Measurements from ENCODE around the gene ZBTB38. TPM values are rescaled to one million over a fixed set of nuclear protein-coding genes. Genes with fewer than 3 reads are reported as not detected.

Gene ZBTB38
- total RNA-seq, 1 experiment from 2014 or later = 38.7 TPM

GRCh38 chr3:141392897-141393734, 24.8 kb downstream of the ZBTB38 start:
- DNase-seq (ENCODE audit: low read depth) = peak; percentile 14
- in situ Hi-C loops (cut with HindIII; ENCODE audit: low pct_unique_long_range_greater_than_20kb, low sequenced_read_pairs) = no loop called here

DNA sequence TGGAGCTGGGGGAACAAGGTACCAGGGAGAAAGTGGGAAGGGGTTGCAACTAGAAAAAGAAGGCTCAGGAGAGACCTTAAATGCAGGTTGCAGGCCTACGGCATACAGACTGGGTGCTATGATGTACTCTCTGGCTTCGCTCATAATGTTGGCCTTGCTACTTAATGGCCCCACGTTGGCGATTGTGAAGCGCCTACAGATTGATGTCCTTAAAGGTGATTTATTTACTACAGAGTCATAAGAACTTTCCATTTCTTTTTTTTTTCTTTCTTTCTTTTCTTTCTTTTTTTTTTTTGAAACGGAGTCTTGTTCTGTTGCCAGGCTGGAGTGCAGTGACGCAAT, 25.4 kb downstream of the ZBTB38 start:
- in situ Hi-C loops (cut with HindIII; ENCODE audit: low pct_unique_long_range_greater_than_20kb, low sequenced_read_pairs) = no loop called here

DNA sequence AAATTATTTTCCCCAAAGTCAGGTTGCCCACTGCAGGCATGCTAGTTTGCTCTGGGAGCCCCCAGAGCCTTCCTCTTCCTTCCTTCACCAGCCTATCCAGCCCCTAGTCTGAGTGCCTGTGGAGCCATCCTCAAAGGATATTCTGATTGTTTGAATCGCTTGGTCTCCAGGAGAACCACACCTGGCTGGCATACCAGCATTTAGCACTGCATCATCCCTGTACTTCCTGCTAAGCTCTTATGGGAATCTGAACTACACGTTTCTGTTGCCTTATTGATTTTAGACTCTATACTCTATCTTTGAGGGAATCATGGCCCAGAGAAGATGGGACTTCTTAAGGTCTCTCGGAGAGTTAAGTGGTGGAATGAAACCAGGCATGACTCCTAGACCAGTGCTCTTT, 26.3 kb downstream of the ZBTB38 start:
- in situ Hi-C loops (cut with HindIII; ENCODE audit: low pct_unique_long_range_greater_than_20kb, low sequenced_read_pairs) = no loop called here
- no peak for DNase-seq (ENCODE audit: low read depth)

More for the DNA sequence above, 25.4 kb downstream of the ZBTB38 start:
- no peak for DNase-seq (ENCODE audit: low read depth)

- in situ Hi-C loops (cut with HindIII; ENCODE audit: low pct_unique_long_range_greater_than_20kb, low sequenced_read_pairs) = no loop called here
- no peak for DNase-seq (ENCODE audit: low read depth)
Measured at GRCh38 chr3:141395005-141395589, 26.8 kb downstream of the ZBTB38 start.

DNA sequence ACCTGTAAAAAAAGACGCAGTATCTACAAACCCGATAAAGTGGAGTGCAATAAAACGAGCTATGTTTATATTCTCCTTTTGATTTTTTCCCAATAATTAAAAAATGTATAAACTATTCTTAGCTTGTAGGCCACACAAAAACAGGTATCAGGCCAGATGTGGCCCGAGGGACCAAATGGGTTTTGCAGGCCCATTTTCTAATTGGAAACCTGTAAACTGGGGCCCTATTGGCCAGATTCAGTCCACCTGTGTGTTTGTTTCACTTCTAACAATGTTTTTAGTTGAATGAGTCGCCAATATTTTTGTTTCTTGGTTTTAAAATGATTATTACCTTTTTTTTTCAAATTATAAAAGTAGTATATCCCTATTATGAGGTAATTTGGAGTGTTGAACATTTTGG, 29.7 kb downstream of the ZBTB38 start:
- DNase-seq (ENCODE audit: low read depth) = no peak
- in situ Hi-C loops (cut with HindIII; ENCODE audit: low pct_unique_long_range_greater_than_20kb, low sequenced_read_pairs) = no loop called here

GRCh38 chr3:141399200-141399599, 30.9 kb downstream of the ZBTB38 start:
- in situ Hi-C loops (cut with HindIII; ENCODE audit: low pct_unique_long_range_greater_than_20kb, low sequenced_read_pairs) = no loop called here
- no peak for DNase-seq (ENCODE audit: low read depth)

GRCh38 chr3:141400073-141400971, 32.0 kb downstream of the ZBTB38 start:
- in situ Hi-C loops (cut with HindIII; ENCODE audit: low pct_unique_long_range_greater_than_20kb, low sequenced_read_pairs) = no loop called here
- DNase-seq (ENCODE audit: low read depth) = no peak

- DNase-seq (ENCODE audit: low read depth) = no peak
- in situ Hi-C loops (cut with HindIII; ENCODE audit: low pct_unique_long_range_greater_than_20kb, low sequenced_read_pairs) = no loop called here
Measured at GRCh38 chr3:141401095-141401494, 32.8 kb downstream of the ZBTB38 start.

GRCh38 chr3:141401573-141402475, 33.5 kb downstream of the ZBTB38 start:
- in situ Hi-C loops (cut with HindIII; ENCODE audit: low pct_unique_long_range_greater_than_20kb, low sequenced_read_pairs) = no loop called here
- peak; percentile 66 for DNase-seq (ENCODE audit: low read depth)

- DNase-seq (ENCODE audit: low read depth) = peak; percentile 52
- in situ Hi-C loops (cut with HindIII; ENCODE audit: low pct_unique_long_range_greater_than_20kb, low sequenced_read_pairs) = no loop called here
Measured at GRCh38 chr3:141402476-141403171, 34.3 kb downstream of the ZBTB38 start.

DNA sequence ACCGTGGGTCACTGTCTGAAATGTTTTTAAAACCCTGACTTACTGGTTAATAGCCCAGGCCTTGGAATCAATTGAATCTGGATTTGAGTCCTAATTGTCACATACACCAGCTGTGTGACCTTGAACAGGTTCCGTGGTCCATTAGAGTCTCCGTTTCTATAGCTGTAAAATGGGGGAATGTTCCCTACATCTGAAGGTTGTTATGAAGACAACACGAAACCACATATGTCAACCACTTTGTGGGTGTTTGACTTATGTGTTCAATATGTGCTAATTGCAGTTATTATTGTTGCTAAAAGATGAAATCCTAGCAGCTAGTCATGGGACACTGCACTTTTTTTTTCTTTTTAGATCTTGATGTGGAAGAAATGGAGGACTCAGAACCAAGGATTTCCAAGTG, 35.3 kb downstream of the ZBTB38 start:
- in situ Hi-C loops (cut with HindIII; ENCODE audit: low pct_unique_long_range_greater_than_20kb, low sequenced_read_pairs) = no loop called here
- DNase-seq (ENCODE audit: low read depth) = no peak

DNA sequence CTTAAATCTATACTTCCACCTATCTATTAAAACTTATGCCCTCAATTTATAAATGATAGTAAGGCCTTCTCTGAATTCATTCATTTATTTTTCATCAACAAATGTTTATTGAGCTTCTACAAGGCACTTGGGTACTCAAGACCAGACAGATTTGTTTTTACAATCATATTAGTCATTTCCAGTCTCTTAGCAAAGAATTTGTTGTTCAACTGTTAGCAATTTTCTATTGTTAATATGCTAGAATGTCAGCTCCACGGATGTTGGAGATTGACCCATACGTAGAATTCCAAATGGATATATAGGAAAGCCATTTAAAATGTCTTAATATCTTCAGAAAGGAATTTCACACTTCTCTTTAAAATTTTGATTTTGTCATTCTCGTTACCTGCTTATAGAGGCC, 36.7 kb downstream of the ZBTB38 start:
- no peak for DNase-seq (ENCODE audit: low read depth)
- in situ Hi-C loops (cut with HindIII; ENCODE audit: low pct_unique_long_range_greater_than_20kb, low sequenced_read_pairs) = no loop called here

GRCh38 chr3:141405591-141405990, 37.3 kb downstream of the ZBTB38 start:
- in situ Hi-C loops (cut with HindIII; ENCODE audit: low pct_unique_long_range_greater_than_20kb, low sequenced_read_pairs) = no loop called here
- DNase-seq (ENCODE audit: low read depth) = no peak

DNA sequence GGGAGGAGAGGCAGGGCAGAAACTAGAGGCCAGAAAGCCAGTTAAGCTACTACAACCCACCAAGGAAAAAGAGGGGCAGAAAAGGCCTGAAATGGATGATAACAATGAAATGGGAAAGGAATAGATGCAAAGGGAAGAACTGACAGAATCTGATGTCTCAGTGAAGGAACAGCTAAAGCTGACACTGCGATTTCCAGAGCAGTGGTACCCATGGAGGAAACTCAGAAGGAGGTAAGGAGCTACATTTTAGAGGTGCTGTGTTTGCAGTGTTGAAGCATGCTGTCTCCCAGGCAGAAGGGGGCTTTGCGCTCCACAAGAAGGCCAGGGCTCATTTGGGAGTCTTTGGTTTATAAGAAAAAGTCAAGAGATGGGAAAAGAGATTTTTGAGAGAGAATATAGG, 38.0 kb downstream of the ZBTB38 start:
- in situ Hi-C loops (cut with HindIII; ENCODE audit: low pct_unique_long_range_greater_than_20kb, low sequenced_read_pairs) = no loop called here
- no peak for DNase-seq (ENCODE audit: low read depth)

DNA sequence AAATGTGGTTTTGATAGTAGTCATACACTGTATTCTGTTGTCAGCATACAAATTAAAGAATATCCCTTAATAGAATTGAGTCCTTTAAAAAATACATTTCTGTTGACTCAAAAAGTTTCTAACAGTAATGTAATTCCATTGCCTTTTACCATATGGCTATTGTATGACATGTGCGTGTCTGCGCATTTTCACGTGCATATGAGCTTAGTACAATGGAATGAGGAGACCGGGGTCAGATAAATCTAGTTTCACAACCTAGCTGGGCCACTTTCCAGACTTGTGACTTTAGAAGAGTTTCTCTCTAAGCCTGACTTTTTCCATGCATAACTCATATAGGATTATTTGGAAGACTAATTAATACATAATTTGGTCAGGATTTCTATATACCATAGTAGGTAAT, 38.7 kb downstream of the ZBTB38 start:
- DNase-seq (ENCODE audit: low read depth) = no peak
- in situ Hi-C loops (cut with HindIII; ENCODE audit: low pct_unique_long_range_greater_than_20kb, low sequenced_read_pairs) = no loop called here

DNA sequence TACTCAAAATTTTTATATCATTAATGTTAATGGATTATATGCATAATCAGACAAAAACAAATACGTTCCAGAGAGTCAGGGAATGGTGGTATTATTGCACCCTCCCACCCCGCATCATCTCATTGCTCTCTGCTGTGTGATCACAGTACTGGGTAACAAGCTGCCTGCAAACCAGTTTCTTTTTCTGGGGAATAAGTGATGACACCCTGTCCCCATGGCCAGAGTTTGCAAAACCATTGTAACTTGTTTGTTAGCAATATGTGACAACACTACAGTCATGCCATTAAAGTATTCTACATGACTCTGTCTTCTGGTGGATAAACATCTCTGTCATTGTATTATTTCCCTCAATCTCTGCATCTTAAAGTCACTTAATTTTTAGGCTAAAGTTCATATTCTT, 39.5 kb downstream of the ZBTB38 start:
- DNase-seq (ENCODE audit: low read depth) = no peak
- in situ Hi-C loops (cut with HindIII; ENCODE audit: low pct_unique_long_range_greater_than_20kb, low sequenced_read_pairs) = no loop called here

- in situ Hi-C loops (cut with HindIII; ENCODE audit: low pct_unique_long_range_greater_than_20kb, low sequenced_read_pairs) = no loop called here
Measured at GRCh38 chr3:141408596-141408995, 40.3 kb downstream of the ZBTB38 start.

GRCh38 chr3:141409940-141410241, 41.6 kb downstream of the ZBTB38 start:
- in situ Hi-C loops (cut with HindIII; ENCODE audit: low pct_unique_long_range_greater_than_20kb, low sequenced_read_pairs) = no loop called here
- no peak for DNase-seq (ENCODE audit: low read depth)

More at GRCh38 chr3:141408596-141408995, 40.3 kb downstream of the ZBTB38 start:
- DNase-seq (ENCODE audit: low read depth) = no peak

All from Caki2 (cell line).